Parathyroid adenoma (tissue), 2 donors: ENCODE results near the gene CRMP1.

ENCODE experiments used
- H2AFZ ChIP-seq: fragments of 300-600 bp; sonication (generic); one replicate; pipeline ENCODE4 v1.7.0; 2017; ENCODE audit warnings: antibody characterized with exemption, mild to moderate bottlenecking
- H3K27ac ChIP-seq: fragments of 300-600 bp; sonication (generic); one replicate; pipeline ENCODE4 v1.7.0; 2017
- H3K27me3 ChIP-seq: fragments of 300-600 bp; sonication (generic); one replicate; pipeline ENCODE4 v1.7.0; 2017; ENCODE audit warnings: low read length; ENCODE audit not compliant: control insufficient read depth, insufficient read depth
- H3K36me3 ChIP-seq: fragments of 300-600 bp; sonication (generic); one replicate; pipeline ENCODE4 v1.7.0; 2017; ENCODE audit warnings: low read length; ENCODE audit not compliant: control insufficient read depth, insufficient read depth
- H3K4me1 ChIP-seq: fragments of 300-600 bp; sonication (generic); one replicate; pipeline ENCODE4 v1.7.0; 2017; ENCODE audit warnings: control low read depth
- H3K4me2 ChIP-seq: fragments of 300-600 bp; sonication (generic); one replicate; pipeline ENCODE4 v1.7.0; 2017; ENCODE audit warnings: low read length
- H3K4me3 ChIP-seq: fragments of 300-600 bp; sonication (generic); one replicate; pipeline ENCODE4 v1.7.0; 2017; ENCODE audit warnings: low read depth, low read length
- H3K79me2 ChIP-seq: fragments of 300-600 bp; sonication (generic); one replicate; pipeline ENCODE4 v1.7.0; 2017; ENCODE audit warnings: control low read depth
- H3K9ac ChIP-seq: fragments of 300-600 bp; sonication (generic); one replicate; pipeline ENCODE4 v1.7.0; 2017; ENCODE audit warnings: mild to moderate bottlenecking
- H3K9me3 ChIP-seq: fragments of 300-600 bp; sonication (generic); one replicate; pipeline ENCODE4 v1.7.0; 2017; ENCODE audit warnings: low read length; ENCODE audit not compliant: control insufficient read depth
- CTCF ChIP-seq: fragments of 300-600 bp; sonication (generic); IDR thresholded peaks from one replicate; pipeline ENCODE4 v1.7.0; 2017; ENCODE audit warnings: antibody characterized with exemption, mild to moderate bottlenecking
- donor health status: primary hyperparathyroidism.

The CRMP1 gene

GRCh38 chr4:5928844-5929420, 36.0 kb upstream of the CRMP1 start:
- no peaks in the 10 kb centered on the region for H3K9me3 ChIP-seq
- H3K4me2 ChIP-seq: no peak overlapping the region
- no peaks in the 10 kb centered on the region for H3K4me1 ChIP-seq
- H3K36me3 ChIP-seq: no peaks in the 10 kb centered on the region
- no peak overlapping the region for H3K9ac ChIP-seq
- no peaks in the 10 kb centered on the region for H3K79me2 ChIP-seq
- H3K27me3 ChIP-seq: no peaks in the 10 kb centered on the region
- H3K27ac ChIP-seq: no peak overlapping the region
- no peak for TF ChIP-seq CTCF
- no peak overlapping the region for H3K4me3 ChIP-seq
- H2AFZ ChIP-seq: no peak overlapping the region

- no peaks in the 10 kb centered on the region for H3K79me2 ChIP-seq
- H3K27ac ChIP-seq: no peak overlapping the region
- no peaks in the 10 kb centered on the region for H3K36me3 ChIP-seq
- H3K27me3 ChIP-seq: no peaks in the 10 kb centered on the region
- TF ChIP-seq CTCF: no peak
- no peak overlapping the region for H2AFZ ChIP-seq
- H3K4me2 ChIP-seq: no peak overlapping the region
- no peak overlapping the region for H3K4me3 ChIP-seq
- H3K4me1 ChIP-seq: no peaks in the 10 kb centered on the region
- no peaks in the 10 kb centered on the region for H3K9me3 ChIP-seq
- no peak overlapping the region for H3K9ac ChIP-seq
Observed at GRCh38 chr4:5928274-5928673, 35.4 kb upstream of the CRMP1 start.

GRCh38 chr4:5927747-5928146, 34.9 kb upstream of the CRMP1 start:
- Histone ChIP-seq H3K27ac (no peak overlapping the region), H3K27me3 (no peaks in the 10 kb centered on the region)

GRCh38 chr4:5927116-5927515, 34.2 kb upstream of the CRMP1 start:
- H3K4me2 ChIP-seq: no peak overlapping the region

More at GRCh38 chr4:5927747-5928146, 34.9 kb upstream of the CRMP1 start:
- H3K36me3 ChIP-seq: no peaks in the 10 kb centered on the region
- no peak for TF ChIP-seq CTCF
- no peaks in the 10 kb centered on the region for H3K4me1 ChIP-seq
- no peak overlapping the region for H3K4me3 ChIP-seq
- no peak overlapping the region for H2AFZ ChIP-seq
- no peak overlapping the region for H3K9ac ChIP-seq
- no peaks in the 10 kb centered on the region for H3K9me3 ChIP-seq
- H3K79me2 ChIP-seq: no peaks in the 10 kb centered on the region
- H3K4me2 ChIP-seq: no peak overlapping the region

More at GRCh38 chr4:5927116-5927515, 34.2 kb upstream of the CRMP1 start:
- H3K27ac ChIP-seq: no peak overlapping the region
- H3K9me3 ChIP-seq: no peaks in the 10 kb centered on the region
- no peak overlapping the region for H2AFZ ChIP-seq
- TF ChIP-seq CTCF: no peak
- H3K79me2 ChIP-seq: no peaks in the 10 kb centered on the region
- no peak overlapping the region for H3K9ac ChIP-seq
- H3K4me3 ChIP-seq: no peak overlapping the region
- no peaks in the 10 kb centered on the region for H3K4me1 ChIP-seq
- no peaks in the 10 kb centered on the region for H3K36me3 ChIP-seq
- H3K27me3 ChIP-seq: no peaks in the 10 kb centered on the region
